Ascending aorta (tissue), 2 donors: ENCODE results near the gene CIITA. TPM values are rescaled to one million over a fixed set of nuclear protein-coding genes. Genes with fewer than 3 reads are reported as not detected.
"Not testable (repeated sequence)": the region's sequence is repeated elsewhere in the genome, so short reads cannot be mapped to it uniquely, and the experiment has no call there.

Source experiments
- DNase-seq, 2 donors: peaks; one replicate each; pipeline ENCODE4 v3.0.0-alpha.2; 2019; ENCODE audit warnings: low spot score in 2 of 2
- H3K27ac ChIP-seq, 2 donors: fragments of 200-600 bp; sonication (generic); one replicate each; pipeline ENCODE4 v1.5.1; 2016 to 2017; ENCODE audit warnings: mild to moderate bottlenecking in 1 of 2
- H3K27me3 ChIP-seq: fragments of 200-600 bp; sonication (generic); one replicate; pipeline ENCODE4 v1.5.1; 2017
- H3K36me3 ChIP-seq, 2 donors: fragments of 200-600 bp; sonication (generic); one replicate each; pipeline ENCODE4 v1.5.1; 2016
- H3K4me1 ChIP-seq, 2 donors: fragments of 200-600 bp; sonication (generic); one replicate each; pipeline ENCODE4 v1.5.1; 2016 to 2017; ENCODE audit warnings: mild to moderate bottlenecking in 1 of 2
- H3K4me3 ChIP-seq, 2 donors: fragments of 200-600 bp; sonication (generic); one replicate each; pipeline ENCODE4 v1.5.1; 2016 to 2017; ENCODE audit warnings: mild to moderate bottlenecking in 1 of 2
- H3K9me3 ChIP-seq, 2 donors: fragments of 200-600 bp; sonication (generic); one replicate each; pipeline ENCODE4 v1.5.1; 2016
- CTCF ChIP-seq, 3 experiments: fragments of 200-600 bp in 2 of 3; fragments of 450-650 bp in 1 of 3; sonication (generic) in 2 of 3; IDR thresholded peaks; one replicate each; pipeline ENCODE4 v1.5.1; 2016 to 2019; ENCODE audit warnings: antibody characterized with exemption in 3 of 3, mild to moderate bottlenecking in 1 of 3, moderate library complexity in 1 of 3
- intact Hi-C: fragments of 100-400 bp; cut with DNase I; formaldehyde crosslinking; loops from one replicate; pipeline ENCODE4 v1.15.1; 2023
- total RNA-seq: library from RNA; depleted of rRNA; stranded (reverse); fragments of >200 nt; gene quantifications from one replicate; pipeline ENCODE4 v1.1.0, GENCODE V29; 2016

The CIITA gene
- total RNA-seq, 1 donor from 2014 or later = 19.4 TPM

GRCh38 chr16:10964039-10964890, 87.3 kb downstream of the CIITA start:
- Histone ChIP-seq H3K27ac (peak overlapping the region in 1 of 2 donors; percentile 64), H3K27me3 (no peaks in the 10 kb centered on the region), H3K9me3 (no peaks in the 10 kb centered on the region), H3K4me1 (peaks cover 0 to 14% of the 10 kb centered on the region in 2 donors), H3K36me3 (peaks cover 14 to 16% of the 10 kb centered on the region in 2 donors), H3K4me3 (peak overlapping the region in 1 of 2 donors; percentile 29)
- peak; percentile 92 to 94 (median 93) for TF ChIP-seq CTCF (IDR thresholded peaks at IDR 0.05)
- peak; percentile 46 to 89 for DNase-seq
- intact Hi-C loops = loop anchor here (5.0 to 10.0 kb wide), 3 partner anchors 393 to 531 kb away; no protein-coding TSS in a partner anchor

GRCh38 chr16:10964891-10965326, 87.9 kb downstream of the CIITA start:
- H3K4me3 ChIP-seq = no peak overlapping the region
- intact Hi-C loops = loop anchor here (5.0 to 10.0 kb wide), 3 partner anchors 392 to 530 kb away; no protein-coding TSS in a partner anchor
- no peak overlapping the region for H3K27ac ChIP-seq
- H3K36me3 ChIP-seq = peaks cover 14 to 16% of the 10 kb centered on the region in 2 donors
- H3K27me3 ChIP-seq = no peaks in the 10 kb centered on the region
- peaks cover 0 to 14% of the 10 kb centered on the region in 2 donors for H3K4me1 ChIP-seq
- TF ChIP-seq CTCF (IDR thresholded peaks at IDR 0.05) = no peak
- no peak for DNase-seq
- no peaks in the 10 kb centered on the region for H3K9me3 ChIP-seq

GRCh38 chr16:10965440-10966061, 88.5 kb downstream of the CIITA start:
- peaks cover 14 to 16% of the 10 kb centered on the region in 2 donors for H3K36me3 ChIP-seq
- no peaks in the 10 kb centered on the region for H3K9me3 ChIP-seq
- no peak overlapping the region for H3K27ac ChIP-seq
- H3K4me3 ChIP-seq = no peak overlapping the region
- intact Hi-C loops = loop anchor here (10.0 kb wide), 1 partner anchor 529 kb away; no protein-coding TSS in a partner anchor
- H3K27me3 ChIP-seq = no peaks in the 10 kb centered on the region
- peaks cover 1 to 17% of the 10 kb centered on the region in 2 donors for H3K4me1 ChIP-seq
- no peak for DNase-seq
- no peak for TF ChIP-seq CTCF (IDR thresholded peaks at IDR 0.05)

- no peaks in the 10 kb centered on the region for H3K27me3 ChIP-seq
- H3K9me3 ChIP-seq = no peaks in the 10 kb centered on the region
- intact Hi-C loops = loop anchor here (10.0 kb wide), 1 partner anchor 529 kb away; no protein-coding TSS in a partner anchor
- DNase-seq = no peak
- no peak overlapping the region for H3K27ac ChIP-seq
- peaks cover 14 to 16% of the 10 kb centered on the region in 2 donors for H3K36me3 ChIP-seq
- peaks cover 3 to 17% of the 10 kb centered on the region in 2 donors for H3K4me1 ChIP-seq
- no peak for TF ChIP-seq CTCF (IDR thresholded peaks at IDR 0.05)
- H3K4me3 ChIP-seq = no peak overlapping the region
Measured at GRCh38 chr16:10966129-10966528, 89.1 kb downstream of the CIITA start.

GRCh38 chr16:10966559-10966958, 89.6 kb downstream of the CIITA start:
- not testable (repeated sequence) for DNase-seq, H3K9me3 ChIP-seq, H3K4me3 ChIP-seq, H3K27me3 ChIP-seq, H3K27ac ChIP-seq
- peaks cover 14 to 16% of the 10 kb centered on the region in 2 donors for H3K36me3 ChIP-seq
- intact Hi-C loops = loop anchor here (10.0 kb wide), 1 partner anchor 528 kb away; no protein-coding TSS in a partner anchor
- peaks cover 3 to 17% of the 10 kb centered on the region in 2 donors for H3K4me1 ChIP-seq
